ENCODE results near the gene TMEM8B.

TMEM8B gene
- 5.0 to 6.3 reads per million in 2 donors for total RNA-seq

GRCh38 chr9:35829084-35829763 is at the start of gene TMEM8B:
Gene TMEM8B, plus strand, starts transcription at chr9:35829228. Its CDS starts 220 bp downstream, at chr9:35829448.
- DNase-seq = peak; percentile 78 to 95 (median 92)

- no peak for DNase-seq
Measured at GRCh38 chr9:35781066-35781465, 48.0 kb upstream of the TMEM8B start.

- no peak for DNase-seq
Measured at GRCh38 chr9:35783418-35783817, 45.6 kb upstream of the TMEM8B start.

GRCh38 chr9:35789541-35789940 is 39.5 kb upstream of the TMEM8B start:
- DNase-seq = no peak

- DNase-seq = no peak
Measured at GRCh38 chr9:35790025-35790384, 39.0 kb upstream of the TMEM8B start.

GRCh38 chr9:35790385-35791296 is 38.4 kb upstream of the TMEM8B start:
- peak in 4 of 5 experiments; percentile 15 to 66 (median 38) for DNase-seq

GRCh38 chr9:35791297-35791921 is 37.6 kb upstream of the TMEM8B start, which contains the start of gene NPR2:
Gene NPR2, plus strand, starts transcription at chr9:35791591. Its CDS starts 818 bp downstream, at chr9:35792409.
- no peak for DNase-seq

- no peak for DNase-seq
Measured at GRCh38 chr9:35792024-35792813, 36.8 kb upstream of the TMEM8B start.

GRCh38 chr9:35792826-35793225 is 36.2 kb upstream of the TMEM8B start:
- no peak for DNase-seq

GRCh38 chr9:35793461-35793860 is 35.6 kb upstream of the TMEM8B start:
- DNase-seq = no peak

- no peak for DNase-seq
Measured at GRCh38 chr9:35795695-35796094, 33.3 kb upstream of the TMEM8B start.

GRCh38 chr9:35797311-35798109 is 31.5 kb upstream of the TMEM8B start:
- no peak for DNase-seq

GRCh38 chr9:35798658-35799374 is 30.2 kb upstream of the TMEM8B start:
- DNase-seq = peak in 2 of 5 experiments; percentile 26 to 45

GRCh38 chr9:35800530-35800929 is 28.5 kb upstream of the TMEM8B start:
- DNase-seq = no peak

- DNase-seq = no peak
Measured at GRCh38 chr9:35801328-35802128, 27.5 kb upstream of the TMEM8B start.

- no peak for DNase-seq
Measured at GRCh38 chr9:35806101-35806500, 22.9 kb upstream of the TMEM8B start.

- DNase-seq = no peak
Measured at GRCh38 chr9:35808433-35808832, 20.6 kb upstream of the TMEM8B start.

GRCh38 chr9:35810122-35810521 is 18.9 kb upstream of the TMEM8B start:
- DNase-seq = no peak

- DNase-seq = no peak
Measured at GRCh38 chr9:35811381-35812024, 17.5 kb upstream of the TMEM8B start.

Data from T-helper 2 cell (primary cell).